ENCODE measurements around the gene DNAJB12. TPM values are rescaled to one million over a fixed set of nuclear protein-coding genes. Genes with fewer than 3 reads are reported as not detected.
A peak's percentile ranks its signal among the peaks of the same experiment; 100 is the strongest.

DNAJB12 gene
- total and polyA plus RNA-seq, 3 donors from 2014 or later = 50.3 to 57.6 (median 52.4) TPM

DNA sequence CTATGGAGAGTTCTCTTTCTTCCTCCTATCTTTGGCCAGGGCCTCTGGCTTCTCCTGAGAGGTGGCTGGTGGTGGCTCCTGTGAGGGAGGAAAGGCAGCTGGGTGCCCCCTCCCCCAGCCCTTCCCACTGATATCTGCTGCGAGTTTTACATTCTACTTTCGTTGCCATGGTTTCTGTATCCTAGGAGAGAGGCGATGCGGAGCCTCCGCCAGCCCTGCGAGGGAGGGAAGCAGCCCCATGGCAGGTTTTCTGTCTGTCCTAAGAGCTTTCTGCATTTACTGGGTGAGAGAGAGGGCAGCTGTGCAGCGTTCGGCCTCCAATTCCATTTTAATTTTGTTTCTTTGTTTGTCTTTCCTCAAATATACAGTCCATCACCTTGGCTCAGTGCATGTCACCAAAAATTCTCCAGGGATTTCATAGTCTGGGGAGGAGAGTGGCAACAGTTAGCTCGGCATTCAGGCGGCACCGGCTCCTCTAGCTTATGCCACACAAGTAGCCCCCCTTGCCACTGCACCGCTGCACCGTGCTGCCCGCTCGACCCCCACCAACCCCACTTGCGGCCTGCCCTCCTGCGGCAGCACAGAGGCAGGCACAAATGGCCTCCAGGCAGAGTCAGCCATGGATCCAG, 20.4 kb downstream of the DNAJB12 start:
- no peaks in the 10 kb centered on the region for H3K9me3 ChIP-seq
- H3K4me3 ChIP-seq = no peak overlapping the region
- no peaks in the 10 kb centered on the region for H3K27me3 ChIP-seq
- peaks cover 73% of the 10 kb centered on the region for H3K4me1 ChIP-seq
- DNase-seq = peak; percentile 75
- WGBS, 2 donors = 23 to 41% methylated on average over 12 to 17 of the region's 17 CpGs
- TF ChIP-seq, protein P1, sequence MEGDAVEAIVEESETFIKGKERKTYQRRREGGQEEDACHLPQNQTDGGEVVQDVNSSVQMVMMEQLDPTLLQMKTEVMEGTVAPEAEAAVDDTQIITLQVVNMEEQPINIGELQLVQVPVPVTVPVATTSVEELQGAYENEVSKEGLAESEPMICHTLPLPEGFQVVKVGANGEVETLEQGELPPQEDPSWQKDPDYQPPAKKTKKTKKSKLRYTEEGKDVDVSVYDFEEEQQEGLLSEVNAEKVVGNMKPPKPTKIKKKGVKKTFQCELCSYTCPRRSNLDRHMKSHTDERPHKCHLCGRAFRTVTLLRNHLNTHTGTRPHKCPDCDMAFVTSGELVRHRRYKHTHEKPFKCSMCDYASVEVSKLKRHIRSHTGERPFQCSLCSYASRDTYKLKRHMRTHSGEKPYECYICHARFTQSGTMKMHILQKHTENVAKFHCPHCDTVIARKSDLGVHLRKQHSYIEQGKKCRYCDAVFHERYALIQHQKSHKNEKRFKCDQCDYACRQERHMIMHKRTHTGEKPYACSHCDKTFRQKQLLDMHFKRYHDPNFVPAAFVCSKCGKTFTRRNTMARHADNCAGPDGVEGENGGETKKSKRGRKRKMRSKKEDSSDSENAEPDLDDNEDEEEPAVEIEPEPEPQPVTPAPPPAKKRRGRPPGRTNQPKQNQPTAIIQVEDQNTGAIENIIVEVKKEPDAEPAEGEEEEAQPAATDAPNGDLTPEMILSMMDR (IDR thresholded peaks at IDR 0.05) = no peak
- TF ChIP-seq POLR2A (IDR thresholded peaks at IDR 0.05) = no peak
- peak overlapping the region; percentile 79 to 84 for H3K27ac ChIP-seq
- H3K36me3 ChIP-seq (ENCODE audit: low read depth, missing control alignments) = no peaks in the 10 kb centered on the region
- intact Hi-C loops (cut with DNase I; ENCODE audit: low total_unique reads) = loop anchor here (10.0 kb wide), 4 partner anchors 60 to 440 kb away; partner anchors contain the start of genes CHST3 and DDIT4

DNA sequence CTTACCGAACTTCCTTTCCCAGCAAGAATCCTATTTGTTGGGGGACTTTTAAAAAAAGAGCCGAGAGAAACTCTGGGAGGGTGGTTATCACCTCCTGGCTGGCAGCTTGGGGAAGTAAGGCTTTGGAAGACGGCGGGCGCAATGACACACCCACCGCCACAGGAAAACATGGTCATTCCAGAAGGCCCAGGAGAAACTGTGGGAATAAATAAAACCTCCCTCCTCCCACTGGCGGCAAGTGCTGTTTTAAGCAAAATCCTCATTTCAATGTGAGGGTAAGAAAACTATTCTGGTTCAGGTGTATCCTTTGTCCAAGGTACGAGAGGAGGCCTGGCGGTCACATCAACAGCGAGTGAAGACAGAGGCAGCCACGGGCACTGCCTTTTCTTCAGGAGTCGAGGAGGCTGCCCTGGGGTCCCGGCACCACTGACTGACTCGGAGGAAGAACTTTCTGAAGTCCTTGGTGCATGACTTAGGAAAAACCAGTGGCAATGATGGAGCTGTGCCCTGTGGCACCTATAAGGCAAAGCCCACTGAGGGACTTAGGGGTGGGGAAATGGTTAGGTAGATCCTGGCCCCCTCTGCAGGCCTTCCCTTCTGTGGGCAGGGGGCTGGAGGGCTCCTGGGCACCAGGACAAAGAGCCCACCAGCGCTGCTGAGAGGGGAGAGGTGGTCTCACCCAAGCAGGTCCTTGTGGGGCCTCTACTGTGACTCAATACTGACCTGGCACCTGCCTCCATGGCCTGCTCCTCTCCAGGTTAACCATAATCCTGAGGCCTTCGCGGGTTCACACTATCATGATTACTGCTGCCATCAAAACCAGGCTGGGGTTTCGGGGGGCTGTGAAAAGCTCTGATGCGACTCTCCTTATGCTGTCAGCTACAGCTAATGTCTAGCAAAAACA, 21.4 kb downstream of the DNAJB12 start:
- TF ChIP-seq POLR2A (IDR thresholded peaks at IDR 0.05) = no peak
- TF ChIP-seq, protein P1 (IDR thresholded peaks at IDR 0.05) = no peak
- no peaks in the 10 kb centered on the region for H3K36me3 ChIP-seq (ENCODE audit: low read depth, missing control alignments)
- no peak overlapping the region for H3K4me3 ChIP-seq
- no peaks in the 10 kb centered on the region for H3K9me3 ChIP-seq
- H3K27ac ChIP-seq = peak overlapping the region; percentile 56 to 84
- H3K4me1 ChIP-seq = peaks cover 82% of the 10 kb centered on the region
- no peak for DNase-seq
- 83 to 85% methylated on average over 15 to 19 of the region's 19 CpGs for WGBS, 2 donors
- intact Hi-C loops (cut with DNase I; ENCODE audit: low total_unique reads) = loop anchor here (10.0 kb wide), 4 partner anchors 59 to 439 kb away; partner anchors contain the start of genes CHST3 and DDIT4
- H3K27me3 ChIP-seq = no peaks in the 10 kb centered on the region

DNA sequence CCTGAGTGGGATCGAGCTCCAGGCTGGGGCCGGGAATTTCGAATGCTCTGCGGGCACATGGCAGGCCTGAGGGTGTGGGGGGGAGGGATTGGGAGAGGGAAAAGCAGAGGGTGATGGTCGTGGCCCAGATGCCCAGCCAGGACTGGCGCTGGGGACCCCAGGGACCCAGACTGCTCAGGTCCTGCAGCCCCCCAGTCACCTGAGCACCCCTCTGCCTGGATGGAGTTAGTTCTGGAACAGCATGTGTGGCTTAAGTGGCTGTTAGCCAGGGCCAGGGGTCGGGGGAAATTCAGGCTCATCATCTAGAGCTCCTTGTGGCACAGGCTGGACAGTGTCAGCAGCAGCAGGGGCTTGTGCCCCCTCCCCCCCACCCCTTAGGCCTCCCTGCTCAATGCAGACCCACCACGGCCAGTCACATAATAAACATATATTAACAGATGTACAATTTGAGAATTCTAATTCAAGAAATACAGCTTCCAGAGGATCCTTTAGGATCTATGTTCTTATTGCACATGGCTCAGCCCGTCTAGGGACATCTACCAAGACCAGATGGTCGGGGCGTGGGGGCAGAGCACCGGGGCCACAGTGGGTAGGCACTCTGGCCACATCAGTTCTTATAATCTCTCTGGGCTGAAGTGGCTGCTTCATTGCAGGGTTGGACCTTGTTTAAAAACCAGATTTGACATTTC, 22.2 kb downstream of the DNAJB12 start:
- DNase-seq = no peak
- H3K9me3 ChIP-seq = no peaks in the 10 kb centered on the region
- 51 to 65% methylated on average over 10 to 12 of the region's 12 CpGs for WGBS, 2 donors
- no peaks in the 10 kb centered on the region for H3K36me3 ChIP-seq (ENCODE audit: low read depth, missing control alignments)
- intact Hi-C loops (cut with DNase I; ENCODE audit: low total_unique reads) = loop anchor here (10.0 kb wide), 4 partner anchors 58 to 438 kb away; partner anchors contain the start of genes CHST3 and DDIT4
- no peaks in the 10 kb centered on the region for H3K27me3 ChIP-seq
- no peak overlapping the region for H3K4me3 ChIP-seq
- TF ChIP-seq, protein P1 (IDR thresholded peaks at IDR 0.05) = no peak
- no peak for TF ChIP-seq POLR2A (IDR thresholded peaks at IDR 0.05)
- H3K27ac ChIP-seq = peak overlapping the region; percentile 73 to 84
- H3K4me1 ChIP-seq = peaks cover 90% of the 10 kb centered on the region

DNA sequence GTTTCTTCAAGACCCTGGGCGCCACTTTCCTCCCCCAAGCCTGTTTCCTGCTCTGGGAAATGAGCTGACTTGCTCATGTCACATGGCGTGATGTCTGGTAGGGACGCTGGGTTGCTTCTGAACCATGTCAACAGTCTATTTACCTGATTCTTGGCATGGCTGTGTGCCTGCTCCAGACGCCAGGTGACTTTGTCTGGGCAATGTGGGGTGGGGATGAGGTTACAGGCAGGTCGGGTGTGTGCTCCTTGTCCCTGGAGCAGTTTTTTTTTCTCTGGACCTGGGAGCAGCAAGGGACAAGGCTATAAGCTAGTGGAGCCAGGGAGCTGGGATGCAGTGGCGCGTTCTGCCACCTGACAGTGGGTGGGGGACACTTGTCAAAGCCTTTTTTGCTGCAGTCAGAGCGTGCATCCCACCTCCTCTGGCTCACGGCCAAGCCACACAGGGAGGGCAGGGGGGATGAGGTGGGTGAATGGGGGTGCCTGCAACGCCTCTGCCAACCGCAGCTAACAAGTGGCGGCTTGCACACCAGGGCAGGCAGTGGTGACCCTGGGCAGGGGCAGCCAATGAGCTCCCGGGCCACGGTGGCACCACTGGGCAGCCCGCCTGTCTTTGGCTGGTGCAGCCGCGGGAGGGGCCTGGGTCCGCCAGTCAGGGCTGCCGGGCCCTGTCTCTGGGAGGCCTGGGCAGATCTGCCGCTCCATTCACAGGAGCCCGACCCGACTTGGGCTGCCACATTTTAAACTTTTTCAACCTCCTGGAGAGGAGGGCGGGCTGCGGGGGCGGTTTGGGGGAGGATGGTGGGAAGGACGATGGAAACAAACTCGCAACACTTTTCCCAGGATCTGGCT, 22.9 kb downstream of the DNAJB12 start:
- H3K27ac ChIP-seq = peak overlapping the region; percentile 73 to 84
- intact Hi-C loops (cut with DNase I; ENCODE audit: low total_unique reads) = loop anchor here (10.0 kb wide), 4 partner anchors 57 to 437 kb away; partner anchors contain the start of genes CHST3 and DDIT4
- DNase-seq = peak; percentile 92
- H3K9me3 ChIP-seq = no peaks in the 10 kb centered on the region
- no peaks in the 10 kb centered on the region for H3K27me3 ChIP-seq
- WGBS, 2 donors = 36 to 39% methylated on average over 16 to 27 of the region's 27 CpGs
- TF ChIP-seq POLR2A (IDR thresholded peaks at IDR 0.05) = no peak
- TF ChIP-seq, protein P1 (IDR thresholded peaks at IDR 0.05) = peak in 2 of 3 experiments; percentile 21 to 51
- H3K4me3 ChIP-seq = no peak overlapping the region
- no peaks in the 10 kb centered on the region for H3K36me3 ChIP-seq (ENCODE audit: low read depth, missing control alignments)
- H3K4me1 ChIP-seq = peaks cover 88% of the 10 kb centered on the region

All from testis (tissue), 3 donors.